A549 treated with AZD2906 at 1 μM for 4 hours (cell line): Measurements from ENCODE around the gene EDN2. TPM values are rescaled to one million over a fixed set of nuclear protein-coding genes. Genes with fewer than 3 reads are reported as not detected.

Experiments
- total RNA-seq: library from RNA; stranded (reverse); fragments of 200-300 nt; extraction: Qiagen RNA extraction; gene quantifications from 5 replicates; pipeline ENCODE4 v1.2.3, GENCODE V29; 2022

EDN2 gene
- total RNA-seq, result 35.9 to 53.7 TPM (median 46.3 TPM) in 5 replicates

GRCh38 chr1:41484402-41485241 lies at the start of gene EDN2:
Gene EDN2, minus strand, starts transcription at chr1:41484683. Its CDS starts 82 bp downstream, at chr1:41484601.

Other genes with a start within 250 kb of the EDN2 start
- 12.0 to 14.4 TPM (median 13.0 TPM) in 5 replicates for gene SCMH1, start 242.4 kb downstream of the EDN2 start, total RNA-seq
- 0.42 to 1.0 TPM (median 0.96 TPM) in 5 replicates for gene FOXO6, start 123.2 kb downstream of the EDN2 start, total RNA-seq